Keratinocyte (primary cell): ENCODE results near the gene HNF1B.

Experiments
- EZH2 ChIP-seq: IDR thresholded peaks from one replicate; pipeline ENCODE4 v1.6.1; 2012; ENCODE audit warnings: inconsistent platforms, mild to moderate bottlenecking, low read length, moderate library complexity
- TF ChIP-seq, protein P1 (sequence below), 3 experiments: IDR thresholded peaks in 1 of 3; conservative IDR thresholded peaks in 1 of 3; optimal IDR thresholded peaks in 1 of 3; 2 replicates in 2 of 3; 3 replicates in 1 of 3; pipeline versions ENCODE3 to v1.5.1; 2011; ENCODE audit warnings: low read length in 3 of 3, mild to moderate bottlenecking in 3 of 3, moderate library complexity in 2 of 3, control low read depth in 1 of 3, inconsistent platforms in 1 of 3; ENCODE audit not compliant: insufficient read depth in 2 of 3; ENCODE audit errors: extremely low read depth in 1 of 3

DNA sequence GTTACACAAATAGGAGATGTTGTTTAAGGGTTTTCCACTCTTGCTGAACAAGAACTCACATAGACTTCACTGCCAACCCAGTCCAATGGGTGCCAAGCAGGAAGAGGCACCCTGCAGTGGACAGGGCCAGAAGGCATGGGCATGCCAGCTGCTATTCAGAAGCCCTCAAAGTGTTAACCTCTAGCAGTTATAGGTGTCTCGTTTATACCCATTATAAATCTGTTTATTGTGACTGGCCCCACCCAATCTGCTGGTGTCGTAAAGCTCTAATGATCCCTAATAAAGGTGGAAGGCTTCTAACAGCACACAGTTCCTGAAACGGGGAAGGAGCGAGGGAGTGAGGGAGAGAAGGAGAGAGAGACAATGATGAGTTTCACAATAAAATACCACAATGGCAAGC lies 23.9 kb downstream of the HNF1B start:
- TF ChIP-seq, protein P1, sequence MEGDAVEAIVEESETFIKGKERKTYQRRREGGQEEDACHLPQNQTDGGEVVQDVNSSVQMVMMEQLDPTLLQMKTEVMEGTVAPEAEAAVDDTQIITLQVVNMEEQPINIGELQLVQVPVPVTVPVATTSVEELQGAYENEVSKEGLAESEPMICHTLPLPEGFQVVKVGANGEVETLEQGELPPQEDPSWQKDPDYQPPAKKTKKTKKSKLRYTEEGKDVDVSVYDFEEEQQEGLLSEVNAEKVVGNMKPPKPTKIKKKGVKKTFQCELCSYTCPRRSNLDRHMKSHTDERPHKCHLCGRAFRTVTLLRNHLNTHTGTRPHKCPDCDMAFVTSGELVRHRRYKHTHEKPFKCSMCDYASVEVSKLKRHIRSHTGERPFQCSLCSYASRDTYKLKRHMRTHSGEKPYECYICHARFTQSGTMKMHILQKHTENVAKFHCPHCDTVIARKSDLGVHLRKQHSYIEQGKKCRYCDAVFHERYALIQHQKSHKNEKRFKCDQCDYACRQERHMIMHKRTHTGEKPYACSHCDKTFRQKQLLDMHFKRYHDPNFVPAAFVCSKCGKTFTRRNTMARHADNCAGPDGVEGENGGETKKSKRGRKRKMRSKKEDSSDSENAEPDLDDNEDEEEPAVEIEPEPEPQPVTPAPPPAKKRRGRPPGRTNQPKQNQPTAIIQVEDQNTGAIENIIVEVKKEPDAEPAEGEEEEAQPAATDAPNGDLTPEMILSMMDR (optimal IDR thresholded peaks at IDR 0.05 in 1 of 3, IDR thresholded peaks at IDR 0.05 in 1 of 3, conservative IDR thresholded peaks at IDR 0.05 in 1 of 3; ENCODE audit: extremely low read depth in 1 of 3, insufficient read depth in 2 of 3, low read length in 3 of 3), result no peak
- TF ChIP-seq EZH2, result no peak
